Activated T-helper 1 cell treated with anti-CD3 and anti-CD28 coated beads, Interleukin-12 subunit alpha, Interleukin-12 subunit beta, Interleukin-2, Interleukin-4 antibody, amounts not matched to agents 30 ng/mL and 10 ng/mL and 1 ng/mL, durations not matched to agents 14 hours and 24 hours and 36 hours (primary cell): Measurements from ENCODE around the gene KLRB1. TPM values are rescaled to one million over a fixed set of nuclear protein-coding genes. Genes with fewer than 3 reads are reported as not detected.
"Not testable (repeated sequence)": the region's sequence is repeated elsewhere in the genome, so short reads cannot be mapped to it uniquely, and the experiment has no call there.

Experiments used
- DNase-seq: peaks from one replicate; pipeline ENCODE4 v3.0.0; 2021; ENCODE audit warnings: low spot score
- H3K27ac Mint-ChIP-seq: one replicate; pipeline ENCODE4 v1.8.0; 2021; ENCODE audit warnings: mild to moderate bottlenecking, mixed read lengths
- H3K27me3 Mint-ChIP-seq: one replicate; pipeline ENCODE4 v1.8.0; 2022; ENCODE audit warnings: mild to moderate bottlenecking, moderate library complexity, mixed read lengths; ENCODE audit not compliant: insufficient read depth
- H3K36me3 Mint-ChIP-seq: one replicate; pipeline ENCODE4 v1.8.0; 2021; ENCODE audit warnings: low read depth, mixed read lengths
- H3K4me1 Mint-ChIP-seq: one replicate; pipeline ENCODE4 v1.8.0; 2021; ENCODE audit warnings: low read depth, mixed read lengths
- H3K4me3 Mint-ChIP-seq: one replicate; pipeline ENCODE4 v1.8.0; 2021; ENCODE audit warnings: mild to moderate bottlenecking, moderate library complexity, mixed read lengths
- H3K9me3 Mint-ChIP-seq: one replicate; pipeline ENCODE4 v1.8.0; 2021; ENCODE audit warnings: mixed read lengths
- intact Hi-C: fragments of 100-400 bp; cut with micrococcal nuclease; formaldehyde crosslinking; loops from one replicate; pipeline ENCODE4 v1.15.1; 2024
- total RNA-seq: library from RNA; stranded (reverse); gene quantifications from 2 replicates; pipeline ENCODE4 v1.2.3, GENCODE V29; 2022

Gene KLRB1
- 0.15 TPM in 1 of 2 replicates, not detected in the other for total RNA-seq

DNA sequence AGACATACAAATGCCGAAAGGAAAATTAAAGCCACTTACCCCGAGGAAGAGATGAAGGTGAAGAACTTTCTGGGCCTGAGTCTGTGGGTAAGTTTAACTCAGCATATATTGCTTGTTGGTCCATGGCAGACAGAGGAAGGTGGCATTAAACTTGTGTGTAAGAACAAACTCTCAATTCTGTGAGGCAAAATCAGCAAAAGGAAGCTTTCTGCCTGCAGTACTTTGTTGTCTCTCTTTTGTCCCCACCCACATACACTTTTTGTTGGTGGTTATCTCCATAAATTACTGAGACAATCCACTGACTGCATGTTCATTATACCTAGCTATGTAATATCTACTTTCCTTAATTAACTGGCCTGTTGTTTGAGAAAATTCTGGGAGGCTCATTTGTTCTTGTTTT, at the start of gene KLRB1:
Gene KLRB1 (minus strand): TSS at position 201 of the 400 bp plus-strand sequence. CDS start 77 bp downstream, at position 124.
- DNase-seq: no peak
- intact Hi-C loops: no loop called here
- no peak within 1 kb of the TSS for H3K27ac Mint-ChIP-seq
- H3K4me3 Mint-ChIP-seq: no peak within 1 kb of the TSS
- H3K36me3 Mint-ChIP-seq: peaks cover 7% of the 10 kb centered on the region
- peaks cover 26% of the 10 kb centered on the region for H3K9me3 Mint-ChIP-seq
- peaks cover 7% of the 10 kb centered on the region for H3K4me1 Mint-ChIP-seq
- H3K27me3 Mint-ChIP-seq: peaks cover 1% of the 10 kb centered on the region

DNA sequence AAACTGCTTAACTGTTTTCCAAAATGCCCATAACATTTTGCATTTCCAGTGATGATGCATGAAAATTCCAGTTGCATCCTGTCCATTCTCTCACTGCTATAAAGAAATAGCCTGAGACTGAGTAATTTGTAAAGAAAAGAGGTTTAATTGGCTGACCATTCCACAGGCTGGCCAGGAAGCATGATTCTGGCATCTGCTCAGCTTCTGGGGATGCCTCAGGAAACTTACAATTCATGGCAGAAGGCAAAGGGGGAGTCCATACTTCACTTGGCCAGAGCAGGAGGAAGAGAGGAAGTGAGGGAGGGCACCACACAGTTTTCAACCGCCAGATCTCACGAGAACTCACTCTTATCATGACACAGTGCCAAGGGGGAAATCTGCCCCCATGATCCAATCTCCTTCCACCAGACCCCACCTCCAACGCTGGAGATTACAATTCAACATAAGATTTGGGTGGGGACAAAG, 43.6 kb upstream of the KLRB1 start:
- intact Hi-C loops: loop anchor here (1.0 to 10.0 kb wide), 8 partner anchors 17 to 699 kb away; partner anchors contain the start of genes CLEC2B, CLEC2D, CLECL1 and GABARAPL1
- peak; percentile 62 for DNase-seq
- Mint-ChIP-seq H3K27me3 (peaks cover 3% of the 10 kb centered on the region), H3K4me1 (peaks cover 76% of the 10 kb centered on the region), H3K36me3 (peaks cover 46% of the 10 kb centered on the region), H3K9me3 (no peaks in the 10 kb centered on the region), H3K27ac (peak overlapping the region; percentile 97), H3K4me3 (peak overlapping the region; percentile 93)

DNA sequence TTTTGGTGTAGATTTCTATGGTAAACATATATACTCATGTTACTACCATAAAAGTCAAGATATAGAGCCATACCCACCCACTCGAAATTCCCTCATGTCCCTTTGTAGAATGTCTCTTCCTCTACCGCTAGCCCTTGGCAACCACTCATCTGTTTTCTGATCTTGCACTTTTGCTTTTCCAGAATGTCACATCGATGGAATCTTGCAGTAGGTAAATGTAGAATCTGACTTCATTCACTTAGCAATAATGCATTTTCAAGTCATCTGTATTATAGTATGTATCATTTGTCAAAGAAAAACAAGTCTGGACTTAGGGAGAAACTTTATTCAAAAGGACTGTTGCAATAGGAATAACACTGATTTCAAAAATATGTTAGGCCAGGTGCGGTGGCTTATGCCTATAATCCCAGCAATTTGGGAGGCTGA, 42.4 kb upstream of the KLRB1 start:
- Mint-ChIP-seq H3K4me1 (peaks cover 76% of the 10 kb centered on the region), H3K9me3 (peaks cover 5% of the 10 kb centered on the region), H3K36me3 (peaks cover 38% of the 10 kb centered on the region), H3K27ac (peak overlapping the region; percentile 97), H3K27me3 (peaks cover 3% of the 10 kb centered on the region), H3K4me3 (peak overlapping the region; percentile 93)
- DNase-seq: no peak
- intact Hi-C loops: loop anchor here (1.0 to 10.0 kb wide), 5 partner anchors 83 to 698 kb away; partner anchors contain the start of genes CLECL1 and GABARAPL1

- intact Hi-C loops: loop anchor here (5.0 to 10.0 kb wide), 6 partner anchors 295 to 1407 kb away; partner anchors contain the start of genes MAGOHB and YBX3
- DNase-seq: no peak
Measured at GRCh38 chr12:9649532-9649940, 41.8 kb upstream of the KLRB1 start.

DNA sequence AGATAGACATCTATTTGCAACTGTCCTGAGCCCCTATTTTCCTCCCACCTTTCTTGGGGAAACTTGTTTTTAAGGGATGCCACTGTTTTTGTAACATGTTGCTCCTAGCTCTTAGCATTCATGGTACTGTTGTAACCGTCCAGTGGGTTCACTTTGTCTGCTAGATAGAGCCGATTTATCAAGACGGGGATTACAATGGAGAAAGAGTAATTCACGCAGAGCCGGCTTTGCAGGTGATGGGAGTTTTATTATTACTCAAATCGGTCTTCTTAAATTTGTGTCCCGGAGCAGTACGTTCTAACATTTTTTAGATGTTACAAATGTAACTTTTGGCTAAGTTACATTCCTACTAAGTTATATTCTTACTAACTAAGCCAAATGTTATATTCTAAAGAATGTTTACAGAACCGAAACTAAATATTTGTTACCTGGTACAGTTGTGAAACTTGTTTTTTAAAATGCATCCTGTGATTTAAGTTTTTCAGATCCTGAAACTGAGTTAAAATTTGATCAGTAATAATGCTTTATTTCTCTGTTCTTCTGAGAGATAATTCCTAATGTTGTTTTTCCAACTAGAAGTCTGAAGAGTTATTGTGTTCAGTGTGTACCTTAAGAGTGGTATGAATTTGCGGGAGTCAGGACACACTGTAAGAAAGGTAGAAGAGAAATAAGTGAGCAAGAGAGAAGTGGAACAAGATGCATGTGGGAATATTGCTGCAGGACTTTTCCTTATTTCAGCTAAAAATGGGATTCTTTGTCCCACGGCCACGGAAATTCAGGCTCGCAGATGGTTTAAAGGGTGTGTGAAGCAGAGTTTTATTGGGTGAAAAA, 41.2 kb upstream of the KLRB1 start:
- H3K9me3 Mint-ChIP-seq: peaks cover 12% of the 10 kb centered on the region

More at GRCh38 chr12:9649532-9649940, 41.8 kb upstream of the KLRB1 start:
- Mint-ChIP-seq H3K9me3 (peaks cover 12% of the 10 kb centered on the region), H3K4me1 (peaks cover 76% of the 10 kb centered on the region), H3K27me3 (peaks cover 3% of the 10 kb centered on the region), H3K4me3 (peak overlapping the region; percentile 93), H3K27ac (peak overlapping the region; percentile 97), H3K36me3 (peaks cover 32% of the 10 kb centered on the region)

DNA sequence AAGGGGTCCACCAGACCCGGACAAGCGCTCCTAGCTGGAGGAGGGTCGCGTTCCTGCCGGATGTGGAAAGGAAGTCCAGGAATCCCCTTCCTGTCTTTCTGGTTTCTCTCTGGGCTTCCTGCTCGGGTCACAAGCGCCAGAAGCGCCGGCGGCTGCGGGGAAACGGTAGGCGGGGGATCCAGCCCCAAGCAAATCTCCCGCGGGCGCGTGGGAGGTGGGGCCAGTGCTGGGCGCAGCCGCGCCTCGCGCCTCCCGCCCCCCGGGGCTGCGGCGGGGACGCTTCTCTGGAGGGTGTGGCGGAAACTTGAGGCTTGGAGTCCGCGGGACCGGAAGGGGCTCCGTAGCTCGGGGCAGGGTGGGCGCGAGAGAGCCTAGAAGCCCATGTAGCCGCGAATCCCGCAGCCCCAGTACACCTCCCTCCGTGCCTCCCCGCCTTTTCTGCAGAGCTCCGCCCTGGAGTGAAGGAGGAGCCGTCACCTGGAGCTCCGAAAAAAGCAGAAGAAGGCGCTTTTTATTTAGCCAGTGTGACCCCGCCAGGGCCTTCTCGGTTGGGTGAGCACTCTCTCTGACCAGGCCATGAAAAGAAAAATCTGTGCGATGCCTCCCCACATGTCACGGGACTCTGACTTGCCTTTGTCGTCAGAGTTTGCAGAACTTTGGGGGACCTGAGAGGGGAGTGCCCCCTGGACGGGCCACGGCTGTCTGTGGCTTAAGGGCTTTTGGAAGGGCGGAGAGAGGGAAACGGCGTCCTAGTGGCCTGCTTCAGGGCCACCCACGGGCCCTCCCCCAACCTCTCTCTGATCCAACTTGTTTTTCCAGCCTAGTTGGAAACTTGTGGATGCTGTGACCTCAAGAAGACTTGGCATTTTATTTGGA, 40.3 kb upstream of the KLRB1 start:
- peaks cover 3% of the 10 kb centered on the region for H3K27me3 Mint-ChIP-seq
- DNase-seq: peak; percentile 93
- intact Hi-C loops: loop anchor here (1.0 to 10.0 kb wide), 8 partner anchors 14 to 1406 kb away; partner anchors contain the start of genes MAGOHB and YBX3
- H3K4me3 Mint-ChIP-seq: peak overlapping the region; percentile 93
- peaks cover 20% of the 10 kb centered on the region for H3K36me3 Mint-ChIP-seq
- H3K4me1 Mint-ChIP-seq: peaks cover 75% of the 10 kb centered on the region
- peaks cover 12% of the 10 kb centered on the region for H3K9me3 Mint-ChIP-seq
- peak overlapping the region; percentile 97 for H3K27ac Mint-ChIP-seq

More for the DNA sequence above, 41.2 kb upstream of the KLRB1 start:
- H3K36me3 Mint-ChIP-seq: peaks cover 27% of the 10 kb centered on the region
- peaks cover 75% of the 10 kb centered on the region for H3K4me1 Mint-ChIP-seq
- peak overlapping the region; percentile 97 for H3K27ac Mint-ChIP-seq
- intact Hi-C loops: loop anchor here (1.0 to 10.0 kb wide), 7 partner anchors 53 to 1407 kb away; partner anchors contain the start of genes MAGOHB and YBX3
- H3K4me3 Mint-ChIP-seq: peak overlapping the region; percentile 93
- no peak for DNase-seq
- peaks cover 3% of the 10 kb centered on the region for H3K27me3 Mint-ChIP-seq

GRCh38 chr12:9646794-9647781, 39.4 kb upstream of the KLRB1 start:
- Mint-ChIP-seq H3K27ac (peak overlapping the region; percentile 84), H3K9me3 (peaks cover 20% of the 10 kb centered on the region), H3K36me3 (peaks cover 19% of the 10 kb centered on the region), H3K4me3 (peak overlapping the region; percentile 93), H3K4me1 (peaks cover 77% of the 10 kb centered on the region), H3K27me3 (peaks cover 3% of the 10 kb centered on the region)
- intact Hi-C loops: loop anchor here (1.0 to 10.0 kb wide), 7 partner anchors 13 to 1405 kb away; partner anchors contain the start of genes MAGOHB and YBX3
- DNase-seq: no peak

DNA sequence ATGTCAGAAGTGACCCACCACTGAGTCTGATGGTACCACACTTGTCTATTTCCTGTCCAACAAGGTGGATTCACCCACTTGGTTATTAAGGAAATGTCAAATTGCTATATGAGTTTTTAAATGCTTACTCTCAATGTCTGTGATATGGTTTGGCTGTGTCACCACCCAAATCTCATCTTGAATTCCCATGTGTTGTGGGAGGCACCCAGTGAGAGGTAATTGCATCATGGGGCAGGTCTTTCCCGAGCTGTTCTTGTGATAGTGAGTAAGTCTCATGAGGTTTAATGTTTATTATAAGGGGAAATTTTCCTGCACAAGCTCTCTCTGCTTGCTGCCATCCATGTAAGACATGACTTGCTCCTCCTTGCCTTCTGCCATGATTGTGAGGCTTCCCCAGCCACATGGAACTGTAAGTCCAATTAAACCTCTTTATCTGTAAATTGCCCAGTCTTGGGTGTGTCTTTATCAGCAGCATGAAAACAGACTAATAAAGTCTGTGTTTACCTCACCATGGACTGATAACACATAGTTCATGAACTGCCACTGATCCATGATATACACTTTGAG, 37.4 kb upstream of the KLRB1 start:
- not testable (repeated sequence) for DNase-seq, H3K27me3 Mint-ChIP-seq
- intact Hi-C loops: loop anchor here (5.0 to 10.0 kb wide), 6 partner anchors 300 to 1403 kb away; partner anchors contain the start of genes MAGOHB and YBX3
- Mint-ChIP-seq H3K4me1 (peaks cover 70% of the 10 kb centered on the region), H3K27ac (peak overlapping the region; percentile 63), H3K4me3 (peak overlapping the region; percentile 43), H3K36me3 (peaks cover 17% of the 10 kb centered on the region), H3K9me3 (peaks cover 30% of the 10 kb centered on the region)

GRCh38 chr12:9643266-9643660, 35.5 kb upstream of the KLRB1 start:
- peaks cover 40% of the 10 kb centered on the region for H3K9me3 Mint-ChIP-seq
- intact Hi-C loops: loop anchor here (10.0 kb wide), 5 partner anchors 302 to 1082 kb away; partner anchors contain the start of genes MAGOHB and YBX3
- peak overlapping the region; percentile 54 for H3K4me3 Mint-ChIP-seq
- no peak for DNase-seq
- peaks cover 78% of the 10 kb centered on the region for H3K4me1 Mint-ChIP-seq
- H3K27me3 Mint-ChIP-seq: no peaks in the 10 kb centered on the region
- H3K36me3 Mint-ChIP-seq: peaks cover 15% of the 10 kb centered on the region
- peak overlapping the region; percentile 76 for H3K27ac Mint-ChIP-seq

GRCh38 chr12:9642606-9643265, 35.0 kb upstream of the KLRB1 start:
- H3K4me3 Mint-ChIP-seq: peak overlapping the region; percentile 12
- peak overlapping the region; percentile 69 for H3K27ac Mint-ChIP-seq
- peaks cover 40% of the 10 kb centered on the region for H3K9me3 Mint-ChIP-seq
- H3K27me3 Mint-ChIP-seq: no peaks in the 10 kb centered on the region
- peaks cover 83% of the 10 kb centered on the region for H3K4me1 Mint-ChIP-seq
- peaks cover 15% of the 10 kb centered on the region for H3K36me3 Mint-ChIP-seq
- no peak for DNase-seq
- intact Hi-C loops: loop anchor here (10.0 kb wide), 5 partner anchors 302 to 1082 kb away; partner anchors contain the start of genes MAGOHB and YBX3
